GM19025 (cell line): Measurements from ENCODE around the gene IGFBP6.

Source experiments
- ATAC-seq: cut with Tn5 transposase; IDR thresholded peaks from one replicate; pipeline ENCODE4 v1.9.1; 2021; ENCODE audit warnings: mild to moderate bottlenecking, low read depth, moderate library complexity; ENCODE audit not compliant: unreplicated experiment

The IGFBP6 gene

GRCh38 chr12:53058674-53059433 lies 38.6 kb upstream of the IGFBP6 start:
- ATAC-seq = no peak

- ATAC-seq = no peak
Measured at GRCh38 chr12:53059434-53060063, 37.9 kb upstream of the IGFBP6 start.

GRCh38 chr12:53060064-53060720 lies 37.3 kb upstream of the IGFBP6 start:
- ATAC-seq = no peak

- ATAC-seq = no peak
Measured at GRCh38 chr12:53060721-53061276, 36.7 kb upstream of the IGFBP6 start.

- no peak for ATAC-seq
Measured at GRCh38 chr12:53061404-53062010, 36.0 kb upstream of the IGFBP6 start.

- ATAC-seq = no peak
Measured at GRCh38 chr12:53062011-53062961, 35.2 kb upstream of the IGFBP6 start.

- no peak for ATAC-seq
Measured at GRCh38 chr12:53062977-53063707, 34.3 kb upstream of the IGFBP6 start.

GRCh38 chr12:53063708-53064612 lies 33.5 kb upstream of the IGFBP6 start:
- no peak for ATAC-seq

GRCh38 chr12:53064613-53065436 lies 32.6 kb upstream of the IGFBP6 start:
- ATAC-seq = no peak

GRCh38 chr12:53065470-53065869 lies 32.0 kb upstream of the IGFBP6 start:
- no peak for ATAC-seq

GRCh38 chr12:53065975-53066931 lies 31.2 kb upstream of the IGFBP6 start:
- ATAC-seq = no peak

GRCh38 chr12:53067074-53067992 lies 30.1 kb upstream of the IGFBP6 start:
- ATAC-seq = no peak

GRCh38 chr12:53067993-53068770 lies 29.3 kb upstream of the IGFBP6 start:
- no peak for ATAC-seq

- no peak for ATAC-seq
Measured at GRCh38 chr12:53068811-53069585, 28.5 kb upstream of the IGFBP6 start.
